AG09309 (cell line): ENCODE data around the gene CSNK2A3.

ENCODE experiments used
- DNase-seq: peaks from one replicate; pipeline ENCODE4 v3.0.0-alpha.2; 2010; ENCODE audit warnings: low read depth
- H3K4me3 ChIP-seq: 2 replicates; pipeline ENCODE4 v1.5.1; 2011; ENCODE audit warnings: mild to moderate bottlenecking, low read depth, low read length, moderate library complexity; ENCODE audit not compliant: control insufficient read depth
- CTCF ChIP-seq: IDR thresholded peaks from 2 replicates; pipeline ENCODE4 v1.5.1; 2011; ENCODE audit warnings: mild to moderate bottlenecking, low read depth, low read length, inconsistent platforms; ENCODE audit not compliant: insufficient read depth, control insufficient read depth; ENCODE audit errors: missing control alignments

CSNK2A3 gene

GRCh38 chr11:11395126-11395525 is 42.1 kb upstream of the CSNK2A3 start:
- H3K4me3 ChIP-seq, result no peak overlapping the region
- no peak for DNase-seq
- no peak for TF ChIP-seq CTCF

GRCh38 chr11:11394241-11394640 is 41.2 kb upstream of the CSNK2A3 start:
- TF ChIP-seq CTCF, result no peak
- no peak for DNase-seq
- no peak overlapping the region for H3K4me3 ChIP-seq

GRCh38 chr11:11391796-11392463 is 38.9 kb upstream of the CSNK2A3 start:
- TF ChIP-seq CTCF, result no peak
- no peak overlapping the region for H3K4me3 ChIP-seq
- DNase-seq, result peak; percentile 62

- no peak for TF ChIP-seq CTCF
- no peak overlapping the region for H3K4me3 ChIP-seq
- DNase-seq, result no peak
Measured at GRCh38 chr11:11391169-11391568, 38.1 kb upstream of the CSNK2A3 start.

- no peak overlapping the region for H3K4me3 ChIP-seq
- DNase-seq, result no peak
- no peak for TF ChIP-seq CTCF
Measured at GRCh38 chr11:11390068-11390771, 37.2 kb upstream of the CSNK2A3 start.

GRCh38 chr11:11389238-11389637 is 36.2 kb upstream of the CSNK2A3 start:
- TF ChIP-seq CTCF, result no peak
- DNase-seq, result no peak
- no peak overlapping the region for H3K4me3 ChIP-seq
